HT1080 (cell line): ENCODE measurements around the gene USP11. TPM values are rescaled to one million over a fixed set of nuclear protein-coding genes. Genes with fewer than 3 reads are reported as not detected.
"Not testable (repeated sequence)": the region's sequence is repeated elsewhere in the genome, so short reads cannot be mapped to it uniquely, and the experiment has no call there.

Experiments
- DNase-seq: peaks from one replicate; pipeline ENCODE4 v3.0.0-alpha.2; 2015; ENCODE audit warnings: low read depth
- total RNA-seq: library from RNA; depleted of rRNA; stranded (reverse); fragments of >200 nt; shearing (Covaris generic); gene quantifications from 2 replicates; pipeline ENCODE4 v1.2.3, GENCODE V29; 2014

USP11 gene
- total RNA-seq, 1 experiment from 2014 or later, result 33.2 TPM

GRCh38 chrX:47244676-47245075 lies 11.9 kb downstream of the USP11 start:
- no peak for DNase-seq

- no peak for DNase-seq
Observed at GRCh38 chrX:47245156-47245555, 12.3 kb downstream of the USP11 start.

DNA sequence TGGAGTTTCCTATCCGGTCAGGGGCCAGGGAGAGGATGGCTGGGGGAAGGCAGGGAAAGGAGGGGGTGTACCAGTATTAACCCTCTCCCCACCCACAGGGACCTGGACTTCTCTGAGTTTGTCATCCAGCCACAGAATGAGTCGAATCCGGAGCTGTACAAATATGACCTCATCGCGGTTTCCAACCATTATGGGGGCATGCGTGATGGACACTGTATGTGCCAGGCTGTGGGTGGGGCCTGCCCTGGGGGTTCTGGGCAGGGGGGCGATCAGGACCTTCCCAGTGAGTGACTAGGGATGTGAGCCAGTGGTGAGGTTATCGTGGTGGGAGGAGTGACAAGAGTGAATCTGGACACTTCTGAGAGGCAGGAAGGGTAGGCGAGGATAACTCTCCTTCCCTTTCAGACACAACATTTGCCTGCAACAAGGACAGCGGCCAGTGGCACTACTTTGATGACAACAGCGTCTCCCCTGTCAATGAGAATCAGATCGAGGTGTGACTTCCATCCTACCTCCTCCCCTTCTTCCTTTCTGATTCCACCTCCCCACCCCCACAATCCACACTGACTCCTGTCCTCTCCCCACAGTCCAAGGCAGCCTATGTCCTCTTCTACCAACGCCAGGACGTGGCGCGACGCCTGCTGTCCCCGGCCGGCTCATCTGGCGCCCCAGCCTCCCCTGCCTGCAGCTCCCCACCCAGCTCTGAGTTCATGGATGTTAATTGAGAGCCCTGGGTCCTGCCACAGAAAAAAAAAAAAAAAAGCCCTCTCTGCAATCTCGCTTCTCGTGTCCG lies 14.6 kb downstream of the USP11 start:
- peak; percentile 87 for DNase-seq

GRCh38 chrX:47247999-47248320 lies 15.2 kb downstream of the USP11 start:
- DNase-seq, result no peak

DNA sequence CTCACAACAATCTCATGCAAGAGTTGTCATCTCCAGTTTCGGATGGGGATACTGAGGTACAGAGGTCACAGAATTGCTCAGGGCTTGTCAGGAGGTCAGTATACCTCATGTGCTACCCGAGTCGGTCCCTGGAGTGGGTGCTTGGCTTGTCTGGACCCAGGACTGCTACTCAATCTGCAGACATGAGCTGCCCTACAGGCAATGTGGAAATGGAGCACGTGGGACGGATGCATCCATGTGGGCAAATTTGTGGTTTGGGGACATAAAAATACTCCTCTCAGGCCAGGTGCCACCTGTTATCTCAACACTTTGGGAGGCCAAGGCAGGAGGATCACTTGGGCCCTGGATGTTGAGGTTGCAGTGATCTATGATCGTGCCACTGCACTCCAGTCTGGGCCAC lies 15.8 kb downstream of the USP11 start:
- DNase-seq, result no peak

- DNase-seq, result no peak
Observed at GRCh38 chrX:47250017-47250347, 17.2 kb downstream of the USP11 start.

DNA sequence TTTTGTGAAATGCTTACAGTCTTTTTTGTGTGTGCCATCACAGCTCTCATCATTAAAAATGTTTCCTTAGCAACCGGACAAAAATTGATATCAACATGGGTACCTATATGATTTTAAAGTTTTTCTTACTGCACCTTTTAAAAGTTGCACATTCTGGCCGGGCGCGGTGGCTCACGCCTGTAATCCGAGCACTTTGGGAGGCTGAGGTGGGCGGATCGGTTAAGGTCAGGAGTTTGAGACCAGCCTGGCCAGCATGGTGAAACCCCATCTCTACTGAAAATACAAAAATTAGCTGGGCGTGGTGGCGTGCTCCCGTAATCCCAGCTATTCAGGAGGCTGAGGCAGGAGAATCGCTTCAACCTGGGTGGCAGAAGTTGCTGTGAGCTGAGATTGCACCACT lies 24.8 kb downstream of the USP11 start:
- not testable (repeated sequence) for DNase-seq

DNA sequence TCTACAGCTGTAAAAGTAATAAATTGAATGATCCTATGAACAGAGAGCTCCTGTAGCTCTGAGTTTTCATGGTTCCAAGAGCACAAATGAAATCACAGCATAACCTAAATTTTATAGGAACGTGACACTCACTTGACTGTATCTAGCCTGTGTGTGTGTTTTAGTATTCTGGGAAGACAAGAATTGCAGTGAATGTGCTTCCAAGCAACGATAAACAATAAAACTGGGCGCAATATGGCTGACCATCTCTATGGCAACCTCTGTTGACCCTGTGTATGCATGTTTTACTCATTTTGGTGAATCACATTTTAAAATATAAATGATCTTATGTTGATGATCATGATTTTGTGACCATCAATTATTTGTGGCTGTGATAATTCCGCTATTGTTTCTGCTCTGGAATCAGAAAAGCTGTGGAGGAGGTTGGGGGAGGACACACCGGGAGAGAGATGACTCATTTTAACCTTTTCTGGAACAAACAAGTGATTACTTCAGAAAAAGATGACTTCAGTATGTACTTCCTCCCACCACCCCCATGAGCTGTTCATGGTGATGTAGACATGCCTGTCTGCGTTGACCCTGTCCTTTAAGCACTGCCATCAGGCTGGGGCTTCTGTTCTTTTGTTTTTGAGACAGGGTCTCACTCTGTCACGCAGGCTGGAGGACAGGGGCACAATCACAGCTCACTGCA lies 31.8 kb downstream of the USP11 start:
- peak; percentile 73 for DNase-seq

- DNase-seq, result no peak
Observed at GRCh38 chrX:47266643-47267042, 33.8 kb downstream of the USP11 start.

DNA sequence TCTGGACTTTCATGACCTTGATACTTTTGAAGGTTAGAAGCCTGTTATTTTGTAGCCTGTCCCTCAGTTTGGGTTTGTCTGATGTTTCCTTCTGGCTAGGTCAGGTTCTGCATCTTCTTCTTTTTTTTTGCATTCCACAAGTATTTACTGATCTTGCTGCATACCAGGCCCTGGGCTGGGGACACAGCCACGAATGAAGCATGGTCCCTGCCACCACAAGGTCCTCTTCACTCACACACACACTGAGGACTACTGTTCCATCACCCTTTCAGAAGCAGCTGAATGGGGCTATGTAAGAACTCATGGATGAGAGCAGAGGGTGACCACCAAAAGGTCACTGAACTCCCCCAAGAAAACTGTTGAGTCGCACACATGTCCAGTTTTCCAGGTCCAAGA lies 39.2 kb downstream of the USP11 start:
- DNase-seq, result no peak

- no peak for DNase-seq
Observed at GRCh38 chrX:47273011-47273730, 40.4 kb downstream of the USP11 start.

DNA sequence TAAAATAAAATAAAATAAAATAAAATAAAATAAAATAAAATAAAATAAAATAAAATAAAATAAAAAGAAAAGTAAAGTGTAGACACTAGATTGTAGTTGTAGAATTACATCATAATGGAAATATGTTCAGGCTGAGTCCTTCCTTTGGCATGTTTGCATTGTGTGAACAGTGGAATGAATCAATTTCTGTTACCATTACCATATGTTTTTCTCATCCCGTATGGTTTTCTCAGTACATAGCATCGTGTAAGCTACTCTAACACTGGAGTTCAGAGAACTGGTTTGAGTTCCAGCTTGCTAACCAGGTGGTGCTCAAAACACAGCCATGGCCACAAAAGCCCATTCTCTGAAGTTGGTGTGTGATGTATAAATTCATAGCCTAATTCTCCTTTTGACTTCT lies 45.9 kb downstream of the USP11 start:
- DNase-seq, result no peak

DNA sequence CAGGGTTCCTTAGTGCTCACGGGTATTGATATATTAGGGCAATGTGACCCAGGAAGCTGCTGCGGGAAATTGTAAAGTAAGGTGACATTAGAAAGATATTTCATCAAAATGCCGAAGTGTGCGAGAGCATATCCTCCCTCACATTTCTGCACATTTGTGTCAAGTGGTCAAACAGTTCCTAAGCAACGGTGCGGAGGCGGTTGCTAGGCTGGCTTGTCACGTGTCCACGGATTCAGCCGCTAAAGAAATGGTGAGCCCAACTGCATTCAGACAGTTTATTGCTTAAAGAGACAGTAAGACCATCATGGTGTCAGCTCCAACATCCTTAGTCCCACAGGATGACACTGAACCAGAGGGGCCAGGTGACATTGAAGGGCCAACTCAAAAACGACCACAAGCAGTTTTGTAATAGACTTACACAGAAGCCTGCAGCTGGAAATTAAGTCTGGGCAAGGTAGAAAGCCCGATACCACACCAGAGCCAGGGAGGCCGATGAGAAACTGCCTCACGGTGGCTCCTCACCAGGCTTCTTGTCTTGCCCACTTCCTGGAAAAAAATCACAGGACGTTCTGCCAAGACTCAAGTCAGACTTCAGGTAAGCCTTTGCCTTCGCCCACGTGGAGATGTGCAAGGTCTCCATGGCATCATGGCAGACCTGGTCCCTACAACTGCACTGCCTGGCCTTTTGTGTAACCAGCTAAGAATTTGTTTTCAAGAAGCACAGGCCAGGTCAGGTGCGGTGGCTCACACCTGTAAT lies 50.4 kb downstream of the USP11 start:
- no peak for DNase-seq

GRCh38 chrX:47284616-47285015 lies 51.8 kb downstream of the USP11 start:
- DNase-seq, result not testable (repeated sequence)

DNA sequence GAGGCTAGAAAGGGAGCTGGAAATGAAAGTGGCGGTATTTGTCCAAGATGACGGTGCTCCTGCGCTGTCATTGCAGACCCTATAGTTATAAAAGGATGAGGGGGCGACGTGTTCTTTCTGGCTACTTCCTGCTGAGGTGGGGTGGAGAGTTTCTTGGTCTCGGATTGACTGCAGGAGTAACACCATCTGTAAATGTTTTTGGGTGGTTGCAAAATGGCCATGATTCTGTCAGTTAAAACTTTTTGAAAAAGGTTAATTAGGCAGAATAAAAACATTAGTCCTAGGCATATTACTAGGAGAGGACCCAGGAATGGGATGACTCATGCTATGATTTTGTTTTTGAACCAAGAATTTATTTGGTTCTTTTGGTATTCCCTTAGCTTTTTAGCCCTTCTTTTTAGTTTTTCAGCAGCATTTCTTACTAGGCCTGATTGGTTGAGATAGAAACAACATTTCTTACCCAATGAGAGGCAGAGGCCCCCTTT lies 53.1 kb downstream of the USP11 start:
- DNase-seq, result no peak

GRCh38 chrX:47293106-47293505 lies 60.3 kb downstream of the USP11 start:
- DNase-seq, result no peak

GRCh38 chrX:47296766-47297365 lies 64.1 kb downstream of the USP11 start:
- DNase-seq, result no peak

GRCh38 chrX:47297874-47298273 lies 65.1 kb downstream of the USP11 start:
- DNase-seq, result no peak
